H1 (cell line): ENCODE measurements around the gene IFIT1. TPM values are rescaled to one million over a fixed set of nuclear protein-coding genes. Genes with fewer than 3 reads are reported as not detected.
"Not testable (repeated sequence)": the region's sequence is repeated elsewhere in the genome, so short reads cannot be mapped to it uniquely, and the experiment has no call there.

Source experiments
- CTCF ChIA-PET: fragments of 300-600 bp; sonication (Branson Sonifier 250); formaldehyde crosslinking; loops from one replicate; lab custom pipeline; 2021; ENCODE audit not compliant: partially characterized antibody; lab: Charles Lee
- POLR2A ChIA-PET: fragments of 300-600 bp; sonication (Branson Sonifier 250); formaldehyde crosslinking; loops from one replicate; lab custom pipeline; 2021; ENCODE audit warnings: inconsistent platforms; ENCODE audit not compliant: partially characterized antibody; lab: Charles Lee
- DNase-seq, 2 experiments: peaks; one replicate each; pipeline versions ENCODE4 v3.0.0 to v3.0.0-alpha.2; 2010 to 2022; ENCODE audit warnings: low spot score in 2 of 2, low read depth in 1 of 2, mixed read lengths in 1 of 2
- FAIRE-seq: peaks from 2 replicates; lab custom pipeline; 2011; peaks lifted over from hg19 to GRCh38; lab: Jason Lieb, UNC
- H2AFZ ChIP-seq: 2 replicates; pipeline ENCODE4 v1.8.1; 2012; ENCODE audit warnings: low read length, inconsistent platforms
- H2AK5ac ChIP-seq: 2 replicates; pipeline ENCODE4 v1.6.1; 2013; ENCODE audit warnings: low read depth, low read length
- H2BK120ac ChIP-seq: replicated peaks from 2 replicates; pipeline ENCODE3; 2013; ENCODE audit warnings: low read depth, low read length, inconsistent platforms
- H2BK12ac ChIP-seq: 2 replicates; pipeline ENCODE4 v1.6.1; 2013; ENCODE audit warnings: low read depth, low read length
- H2BK15ac ChIP-seq: 2 replicates; pipeline ENCODE4 v1.6.1; 2013; ENCODE audit warnings: low read length
- H2BK20ac ChIP-seq: 2 replicates; pipeline ENCODE4 v1.6.1; 2013; ENCODE audit warnings: low read length
- H2BK5ac ChIP-seq: 2 replicates; pipeline ENCODE4 v1.6.1; 2013; ENCODE audit warnings: low read depth, low read length
- H3K14ac ChIP-seq: 2 replicates; pipeline ENCODE4 v1.6.1; 2013; ENCODE audit warnings: inconsistent platforms; ENCODE audit not compliant: insufficient read length
- H3K18ac ChIP-seq: 2 replicates; pipeline ENCODE4 v1.6.1; 2013; ENCODE audit warnings: low read length; ENCODE audit errors: extremely low read depth
- H3K23ac ChIP-seq: 2 replicates; pipeline ENCODE4 v1.6.1; 2013; ENCODE audit warnings: inconsistent platforms; ENCODE audit not compliant: insufficient read length
- H3K23me2 ChIP-seq: 2 replicates; pipeline ENCODE4 v1.6.1; 2013; ENCODE audit warnings: low read depth, low read length
- H3K27ac ChIP-seq: 2 replicates; pipeline ENCODE4 v1.6.1; 2011; ENCODE audit warnings: low read depth, low read length, inconsistent platforms
- H3K27me3 ChIP-seq, 4 experiments: replicated peaks in 1 of 4; 1 replicate in 1 of 4; 2 replicates in 3 of 4; pipeline versions ENCODE4 v1.6.1 to v1.8.1; 2011 to 2013; ENCODE audit warnings: low read length in 3 of 4, mild to moderate bottlenecking in 3 of 4, inconsistent platforms in 2 of 4, mixed read lengths in 2 of 4, moderate library complexity in 1 of 4; ENCODE audit not compliant: control insufficient read depth in 3 of 4, insufficient read depth in 3 of 4; ENCODE audit errors: extremely low read depth in 1 of 4
- H3K36me3 ChIP-seq, 4 experiments: 2 replicates each; pipeline versions ENCODE4 v1.6.1 to v1.8.1; 2011 to 2013; ENCODE audit warnings: mild to moderate bottlenecking in 4 of 4, low read length in 3 of 4, moderate library complexity in 2 of 4, control low read depth in 1 of 4, inconsistent platforms in 1 of 4; ENCODE audit not compliant: insufficient read depth in 4 of 4, control insufficient read depth in 2 of 4
- H3K4ac ChIP-seq: replicated peaks from 2 replicates; pipeline ENCODE3; 2013; ENCODE audit warnings: low read length, low read depth, mixed read lengths, inconsistent platforms; ENCODE audit not compliant: insufficient read length
- H3K4me1 ChIP-seq, 4 experiments: replicated peaks in 1 of 4; 1 replicate in 1 of 4; 2 replicates in 3 of 4; pipeline versions ENCODE4 v1.6.1 to v1.8.1; 2011 to 2013; ENCODE audit warnings: low read length in 3 of 4, inconsistent platforms in 2 of 4, mixed read lengths in 1 of 4; ENCODE audit not compliant: insufficient read depth in 4 of 4, control insufficient read depth in 3 of 4
- H3K4me2 ChIP-seq, 2 experiments: 2 replicates each; pipeline versions ENCODE4 v1.6.1 to v1.8.1; 2011 to 2013; ENCODE audit warnings: low read depth in 2 of 2, low read length in 2 of 2, control low read depth in 1 of 2, inconsistent platforms in 1 of 2, mild to moderate bottlenecking in 1 of 2; ENCODE audit not compliant: insufficient read depth in 1 of 2
- H3K4me3 ChIP-seq, 4 experiments: fragments of 200-600, 300-600 bp in 1 of 4; sonication (generic), shearing (Covaris generic), sonication (Bioruptor Twin) in 1 of 4; 2 replicates each; pipeline versions ENCODE4 v1.5.1 to v1.8.1; 2011 to 2016; ENCODE audit warnings: low read length in 4 of 4, low read depth in 3 of 4, control low read depth in 2 of 4, inconsistent platforms in 2 of 4, mild to moderate bottlenecking in 2 of 4, mixed read lengths in 1 of 4, moderate library complexity in 1 of 4; ENCODE audit not compliant: insufficient read depth in 2 of 4; ENCODE audit errors: extremely low read depth in 1 of 4
- H3K56ac ChIP-seq: replicated peaks from 2 replicates; pipeline ENCODE3; 2013; ENCODE audit warnings: low read depth, mild to moderate bottlenecking, mixed read lengths, low read length, inconsistent platforms; ENCODE audit not compliant: insufficient read length
- H3K79me1 ChIP-seq: 2 replicates; pipeline ENCODE4 v1.6.1; 2013; ENCODE audit warnings: low read depth, low read length, control low read depth
- H3K79me2 ChIP-seq, 2 experiments: 2 replicates each; pipeline versions ENCODE4 v1.6.1 to v1.8.1; 2012 to 2013; ENCODE audit warnings: low read length in 2 of 2, mild to moderate bottlenecking in 2 of 2, inconsistent platforms in 1 of 2; ENCODE audit not compliant: insufficient read depth in 2 of 2, control insufficient read depth in 1 of 2
- H3K9ac ChIP-seq, 4 experiments: replicated peaks in 1 of 4; 1 replicate in 1 of 4; 2 replicates in 3 of 4; pipeline versions ENCODE4 v1.6.1 to v1.8.1; 2011 to 2013; ENCODE audit warnings: low read depth in 3 of 4, low read length in 3 of 4, control low read depth in 2 of 4, mild to moderate bottlenecking in 2 of 4, moderate library complexity in 2 of 4, inconsistent platforms in 1 of 4; ENCODE audit errors: extremely low read depth in 1 of 4
- H3K9me3 ChIP-seq, 2 experiments: 2 replicates each; pipeline versions ENCODE4 v1.6.1 to v1.8.1; 2012 to 2013; ENCODE audit warnings: mild to moderate bottlenecking in 2 of 2, moderate library complexity in 2 of 2, control low read depth in 1 of 2, inconsistent platforms in 1 of 2, low read depth in 1 of 2, low read length in 1 of 2, mixed read lengths in 1 of 2; ENCODE audit not compliant: insufficient read depth in 2 of 2
- H4K20me1 ChIP-seq, 2 experiments: replicated peaks in 1 of 2; 2 replicates each; pipeline versions ENCODE3 to v1.8.1; 2011 to 2013; ENCODE audit warnings: inconsistent platforms in 2 of 2, low read length in 2 of 2, mild to moderate bottlenecking in 1 of 2; ENCODE audit not compliant: insufficient read depth in 2 of 2, control insufficient read depth in 1 of 2
- H4K5ac ChIP-seq: 2 replicates; pipeline ENCODE4 v1.6.1; 2013; ENCODE audit warnings: low read length, low read depth, mixed read lengths, inconsistent platforms; ENCODE audit not compliant: insufficient read length
- H4K8ac ChIP-seq: 2 replicates; pipeline ENCODE4 v1.8.0; 2013; ENCODE audit warnings: mild to moderate bottlenecking, moderate library complexity, low read length, inconsistent platforms; ENCODE audit not compliant: insufficient read depth; ENCODE audit errors: extremely low read depth
- H4K91ac ChIP-seq: replicated peaks from 2 replicates; pipeline ENCODE3; 2013; ENCODE audit warnings: low read length, mixed read lengths, inconsistent platforms; ENCODE audit not compliant: insufficient read length
- WGBS, 2 experiments: shearing (Covaris generic) in 1 of 2; methylation state at CpG; one replicate each; pipeline versions ENCODE4 v1.1.6 to v1.1.7; 2013 to 2015; ENCODE audit warnings: low lambda C conversion rate in 2 of 2, mixed read lengths in 2 of 2, inconsistent platforms in 1 of 2, low coverage in 1 of 2, missing lambda C conversion rate in 1 of 2; ENCODE audit not compliant: insufficient replicate concordance in 2 of 2, insufficient coverage in 1 of 2, insufficient read length in 1 of 2; ENCODE audit errors: extremely low coverage in 1 of 2, missing lambda C conversion rate in 1 of 2; 5-methylcytosine and 5-hydroxymethylcytosine counted together
- polyA plus RNA-seq, 7 experiments: library from polyadenylated mRNA; depleted of rRNA in 3 of 7; stranded (reverse) in 5 of 7; unstranded in 2 of 7; fragments of >200 nt in 5 of 7; fragments of 200-250 nt in 2 of 7; gene quantifications; 1 replicate in 5 of 7; 2 replicates in 1 of 7; 4 replicates in 1 of 7; pipeline versions ENCODE4 v1.2.1 to v1.2.3, GENCODE V29; 2011 to 2013; ENCODE audit warnings: missing spikeins in 2 of 7, mixed read lengths in 2 of 7
- total RNA-seq: library from RNA; stranded (reverse); fragmentation: NEBNext Ultra II Directional; extraction: Animal tissue kit (Norgen Biotek cat#: 25700); gene quantifications from 2 replicates; pipeline ENCODE4 v1.2.1, GENCODE V29; 2021

IFIT1 gene
- total and polyA plus RNA-seq, 2 of the 8 experiments (the other 6 are each of a cell fraction or from before 2014, with no cell fraction given) = 0.94 to 1.5 TPM

DNA sequence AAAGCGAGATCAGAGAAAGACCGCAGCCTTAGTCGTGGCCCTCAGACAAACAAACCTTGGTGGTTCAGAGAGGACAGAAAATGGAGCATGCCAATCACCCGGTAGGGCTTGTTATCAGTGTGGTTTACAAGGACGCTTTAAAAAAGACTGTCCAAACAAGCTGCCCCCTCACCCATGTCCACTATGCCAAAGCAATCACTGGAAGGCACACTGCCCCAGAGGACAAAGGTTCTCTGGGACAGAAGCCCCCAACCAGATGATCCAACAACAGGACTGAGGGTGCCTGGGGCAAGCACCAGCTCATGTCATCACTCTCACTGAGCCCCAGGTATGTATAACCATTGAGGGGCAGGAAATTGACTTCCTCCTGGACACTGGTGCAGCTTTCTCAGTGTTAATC, 16.9 kb downstream of the IFIT1 start:
- H3K4me2 ChIP-seq, H3K36me3 ChIP-seq, H2BK5ac ChIP-seq, H3K27ac ChIP-seq, H3K9ac ChIP-seq, H3K79me2 ChIP-seq, H3K23ac ChIP-seq, H4K20me1 ChIP-seq, H3K27me3 ChIP-seq, H3K4ac ChIP-seq, H3K4me3 ChIP-seq, H4K8ac ChIP-seq, H2BK20ac ChIP-seq, H2BK12ac ChIP-seq, H3K23me2 ChIP-seq, H2AK5ac ChIP-seq, H3K18ac ChIP-seq, FAIRE-seq, DNase-seq, POLR2A ChIA-PET, H3K9me3 ChIP-seq, H3K4me1 ChIP-seq, H3K14ac ChIP-seq, H3K56ac ChIP-seq, H2BK120ac ChIP-seq, H3K79me1 ChIP-seq, H4K91ac ChIP-seq, H2BK15ac ChIP-seq, H4K5ac ChIP-seq, H2AFZ ChIP-seq: not testable (repeated sequence)
- 98% methylated on average over 5 of the region's 5 CpGs; no CpG with 5 or more reads in 1 of the 2 experiments for WGBS, 2 experiments
- CTCF ChIA-PET = interaction anchor here (1.1 to 1.5 kb wide), 3 partner anchors 9 to 476 kb away, joined by 3 to 5 read pairs (median 4); no protein-coding TSS in a partner anchor

- H4K20me1 ChIP-seq, H3K14ac ChIP-seq, H3K27ac ChIP-seq, H2BK120ac ChIP-seq, CTCF ChIA-PET, H3K79me1 ChIP-seq, H3K9me3 ChIP-seq, H3K27me3 ChIP-seq, H3K23ac ChIP-seq, H2BK15ac ChIP-seq, H3K56ac ChIP-seq, H3K9ac ChIP-seq, H3K36me3 ChIP-seq, H2AFZ ChIP-seq, H4K5ac ChIP-seq, H3K23me2 ChIP-seq, DNase-seq, H3K4ac ChIP-seq, H3K18ac ChIP-seq, H2BK20ac ChIP-seq, H3K4me2 ChIP-seq, POLR2A ChIA-PET, H2BK12ac ChIP-seq, H2AK5ac ChIP-seq, H3K4me3 ChIP-seq, H3K79me2 ChIP-seq, H4K91ac ChIP-seq, H3K4me1 ChIP-seq, FAIRE-seq, H4K8ac ChIP-seq, H2BK5ac ChIP-seq: not testable (repeated sequence)
- WGBS, 2 experiments = 84% methylated on average over 5 of the region's 5 CpGs; no CpG with 5 or more reads in 1 of the 2 experiments
Measured at GRCh38 chr10:89410551-89410950, 18.1 kb downstream of the IFIT1 start.
